ENCODE measurements around the gene SKI.

GRCh38 chr1:2331200-2331544 lies 103.1 kb downstream of the SKI start:
- TF ChIP-seq CTCF (conservative IDR thresholded peaks at IDR 0.05; ENCODE audit: low read depth, low read length) = no peak
- no peak for TF ChIP-seq EZH2 (IDR thresholded peaks at IDR 0.05; ENCODE audit: low read length, unreplicated experiment)
- TF ChIP-seq EZH2phosphoT487 (IDR thresholded peaks at IDR 0.05; ENCODE audit: borderline replicate concordance, low read length) = no peak
